HL-60/S4 treated with phorbol 12-myristate 13-acetate at 8.2 ng/mL for 4 days and 3 days (cell line): Measurements from ENCODE around the gene S100A8.
"Not testable (repeated sequence)": the region's sequence is repeated elsewhere in the genome, so short reads cannot be mapped to it uniquely, and the experiment has no call there.

Experiments
- in situ Hi-C: fragments of 300-500 bp; cut with MboI; formaldehyde crosslinking; loops from 2 replicates; pipeline ENCODE4 v1.15.0; 2022; ENCODE audit warnings: low sequenced_read_pairs

The S100A8 gene

DNA sequence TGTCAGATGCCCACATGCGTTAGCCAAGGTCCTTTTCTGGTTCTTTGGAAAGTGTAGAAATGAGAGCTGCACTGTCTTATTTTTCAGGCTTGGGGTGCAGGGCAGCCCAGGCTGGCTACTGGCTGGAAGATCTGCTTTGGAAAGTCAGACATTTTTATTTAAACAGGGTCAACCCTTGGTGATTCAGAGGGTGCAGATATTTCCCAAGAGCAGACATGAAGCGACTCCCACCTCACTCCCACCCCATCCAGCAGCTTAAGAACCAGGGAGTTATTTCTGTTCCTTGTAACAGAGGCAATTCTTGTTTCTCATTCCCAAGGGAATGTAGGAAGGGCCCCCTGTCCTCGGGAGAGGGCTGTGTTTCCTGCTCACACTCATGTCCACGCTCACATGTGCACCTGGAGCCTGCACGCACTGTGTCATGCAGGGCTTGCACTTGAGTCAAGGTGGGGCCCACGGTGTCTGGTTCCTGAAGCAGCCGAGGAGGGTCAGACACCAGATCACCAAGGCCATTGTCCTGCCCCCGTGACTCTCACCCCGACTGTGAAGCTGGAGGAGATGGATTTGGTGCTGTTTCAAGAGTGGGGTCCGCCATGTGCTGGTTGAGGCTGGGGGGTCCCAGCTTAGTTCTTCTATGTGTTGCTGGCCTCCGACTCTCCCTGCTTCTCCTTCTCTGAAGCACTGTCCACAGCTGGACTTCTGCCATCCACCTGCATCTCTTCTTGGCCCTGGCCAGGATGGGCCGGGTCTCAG is 26.4 kb upstream of the S100A8 start:
- in situ Hi-C loops = no loop called here

DNA sequence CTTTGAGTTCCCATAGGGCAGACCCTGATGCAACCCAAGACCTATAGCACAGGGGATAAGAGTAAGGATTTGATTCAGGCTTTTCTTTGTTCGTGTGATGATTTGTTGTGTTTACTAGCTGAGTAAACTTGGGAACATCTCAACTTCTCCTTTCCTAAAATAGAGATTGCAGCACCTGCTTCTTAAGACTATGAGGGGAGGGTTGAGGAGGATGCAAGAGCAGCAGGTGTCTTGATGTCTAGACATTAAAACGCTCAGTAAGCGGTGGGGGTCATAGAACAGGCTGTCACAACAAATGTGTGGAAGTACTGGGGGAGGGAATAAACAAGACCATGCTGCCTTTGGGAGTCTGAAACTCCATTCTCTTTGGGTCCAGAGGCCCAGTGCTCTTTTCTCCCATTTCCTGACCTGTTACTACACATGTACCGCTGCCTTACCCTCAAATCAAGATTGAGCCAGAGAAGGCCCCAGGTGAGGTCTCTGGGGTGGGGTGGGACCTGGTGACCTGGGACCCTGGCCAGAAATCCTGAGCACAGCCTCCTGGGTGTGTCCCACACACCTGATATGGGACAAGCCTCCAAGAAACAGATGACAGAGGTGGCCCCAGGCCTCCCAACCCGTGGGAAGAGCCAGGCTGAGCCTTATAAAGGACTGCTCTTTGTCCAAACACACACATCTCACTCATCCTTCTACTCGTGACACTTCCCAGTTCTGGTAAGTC is 25.1 kb upstream of the S100A8 start, which contains the start of gene S100A7A:
Gene S100A7A (plus strand): TSS at position 671 of the 721 bp plus-strand sequence. CDS start 1,563 bp downstream, outside the sequence.
- in situ Hi-C loops = no loop called here

DNA sequence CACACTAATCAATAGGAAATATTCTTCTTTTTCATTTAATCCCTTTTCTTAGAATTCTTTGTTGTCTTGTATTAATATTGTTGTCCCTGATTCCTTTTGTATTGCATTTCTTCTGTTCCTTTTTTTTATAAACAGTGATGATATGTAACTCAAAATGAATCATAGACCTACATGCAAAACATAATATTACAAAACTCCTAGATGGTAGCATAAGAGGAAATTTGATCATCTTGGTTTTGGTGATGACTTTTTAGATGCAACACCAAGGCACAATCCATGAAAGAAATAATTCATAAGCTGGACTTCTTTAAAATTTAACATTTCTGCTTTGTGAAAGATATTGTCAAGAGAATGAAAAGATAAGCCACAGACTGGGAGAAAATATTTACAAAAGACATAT is 23.1 kb upstream of the S100A8 start:
- in situ Hi-C loops = not testable (repeated sequence)

DNA sequence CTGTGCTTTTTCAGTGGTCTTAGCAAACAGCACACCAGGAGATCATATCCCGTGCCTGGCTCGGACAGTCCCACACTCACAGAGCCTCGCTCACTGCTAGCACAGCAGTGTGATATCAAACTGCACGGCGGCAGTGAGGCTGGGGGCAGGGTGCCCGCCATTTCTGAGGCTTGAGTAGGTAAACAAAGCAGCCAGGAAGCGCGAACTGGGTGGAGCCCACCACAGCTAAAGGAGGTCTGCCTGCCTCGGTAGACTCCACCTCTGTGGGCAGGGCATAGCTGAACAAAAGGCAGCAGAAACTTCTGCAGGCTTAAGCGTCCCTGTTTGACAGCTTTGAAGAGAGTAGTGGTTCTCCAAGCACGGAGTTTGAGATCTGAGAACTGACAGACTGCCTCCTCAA is 16.4 kb upstream of the S100A8 start:
- in situ Hi-C loops = not testable (repeated sequence)

DNA sequence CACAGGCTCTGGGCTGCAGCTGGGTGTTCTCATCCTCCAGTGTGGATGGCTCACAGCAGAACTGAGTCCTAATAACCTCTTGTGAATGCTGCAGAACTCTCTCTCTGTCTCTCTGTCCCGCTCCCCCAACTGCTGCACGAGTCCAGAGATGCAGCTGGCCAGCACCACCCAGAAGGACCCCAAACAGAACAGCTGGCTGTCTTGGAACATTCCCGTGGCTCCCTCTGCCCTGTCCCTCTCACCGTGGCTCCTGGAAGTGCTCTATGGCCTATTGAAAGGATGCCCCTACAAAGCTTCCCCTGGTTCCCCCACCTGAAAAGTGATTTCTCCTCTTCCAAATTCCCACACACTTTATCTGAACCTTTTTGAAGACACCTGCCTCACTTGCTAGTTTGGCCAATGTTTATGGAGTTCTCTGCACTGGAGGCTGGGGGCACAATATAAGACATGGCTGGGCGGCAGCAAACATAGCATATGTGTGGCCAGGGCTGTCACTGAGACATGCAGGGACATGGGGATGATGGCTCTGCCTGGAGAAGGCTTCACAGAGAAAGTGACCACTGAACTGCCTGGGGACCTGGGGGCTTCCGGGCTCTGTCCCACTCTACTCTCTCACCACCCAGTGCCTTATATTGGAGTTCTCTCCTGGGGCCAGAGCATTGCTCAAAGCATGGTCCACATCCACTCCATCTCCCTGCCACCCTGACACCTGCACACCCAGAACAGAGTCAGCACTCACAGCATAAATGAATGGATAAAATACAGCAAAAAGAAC is 15.1 kb upstream of the S100A8 start:
- in situ Hi-C loops = not testable (repeated sequence)

DNA sequence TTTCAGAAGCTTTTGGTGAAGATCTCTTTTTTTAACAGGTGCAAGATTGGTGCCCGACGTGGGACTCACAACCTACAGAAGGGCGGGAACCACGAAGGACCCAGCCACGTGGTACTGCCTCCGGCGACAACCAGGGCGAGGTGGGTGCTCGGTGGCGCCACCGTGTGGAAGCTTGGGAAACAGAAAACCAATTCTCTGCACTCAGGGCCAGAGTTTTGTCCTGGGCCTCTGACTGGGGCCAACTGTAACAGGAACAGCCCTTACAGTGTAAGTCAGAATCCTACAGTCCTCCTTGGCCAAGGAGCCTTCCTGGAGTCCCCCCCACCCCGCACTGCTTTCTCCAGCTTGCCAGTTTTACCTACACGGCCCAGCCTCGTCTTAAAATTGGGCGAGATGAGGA is 13.9 kb upstream of the S100A8 start:
- in situ Hi-C loops = no loop called here

DNA sequence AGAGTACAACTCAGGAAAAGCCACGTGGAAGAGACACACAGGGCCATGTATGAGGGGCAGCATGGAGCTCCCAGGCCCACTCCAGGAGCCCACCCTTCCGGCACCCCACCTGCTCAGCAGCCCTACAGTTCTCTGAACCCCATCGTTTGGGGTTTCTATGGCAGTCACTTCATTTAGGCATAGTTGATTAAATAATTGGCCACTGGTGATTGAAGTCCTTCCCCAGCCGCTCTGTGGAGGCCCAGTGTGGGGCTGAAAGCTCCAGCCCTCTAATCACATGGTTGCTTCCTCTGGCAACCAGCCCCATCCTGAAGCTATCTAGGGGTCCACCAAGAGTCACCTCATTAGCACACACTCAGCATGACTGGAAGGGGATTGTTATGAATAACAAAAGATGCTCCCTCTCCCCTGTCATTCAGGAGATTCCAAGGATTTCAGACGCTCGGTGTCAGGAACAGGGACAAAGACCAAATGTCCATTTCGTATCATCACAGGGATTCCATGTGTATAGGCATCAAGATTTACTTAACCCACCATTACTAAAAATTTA is 13.3 kb upstream of the S100A8 start:
- in situ Hi-C loops = no loop called here

DNA sequence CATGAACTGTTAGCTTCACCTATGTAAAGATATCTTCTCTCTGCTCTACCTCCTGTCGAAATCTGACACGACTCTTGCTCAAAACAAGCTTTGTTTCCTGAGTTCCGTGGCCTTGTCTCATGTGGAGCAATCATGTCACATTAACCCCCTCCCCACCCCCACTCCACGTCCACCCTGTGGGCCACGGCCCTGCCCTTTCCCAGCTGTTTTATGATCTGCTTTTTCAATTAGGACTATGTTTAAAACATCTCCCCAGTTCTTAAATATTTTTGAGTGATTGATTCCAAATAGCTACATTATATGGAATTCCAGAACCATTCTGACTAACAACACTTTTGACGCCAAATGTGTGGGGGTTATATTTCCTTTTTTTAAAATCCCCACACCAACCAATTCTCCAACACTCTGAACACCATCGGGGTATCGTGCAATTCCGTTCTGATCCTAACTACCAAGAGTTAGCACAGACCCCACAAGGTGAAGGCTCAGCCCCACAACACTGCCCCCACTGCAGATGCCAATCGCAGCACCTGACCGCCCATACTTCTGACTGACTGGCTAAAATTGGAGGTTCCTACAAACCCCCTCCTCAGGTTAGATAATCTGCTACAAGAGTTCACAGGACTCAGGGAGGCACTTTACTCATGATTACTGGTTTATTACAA is 12.7 kb upstream of the S100A8 start:
- in situ Hi-C loops = no loop called here

DNA sequence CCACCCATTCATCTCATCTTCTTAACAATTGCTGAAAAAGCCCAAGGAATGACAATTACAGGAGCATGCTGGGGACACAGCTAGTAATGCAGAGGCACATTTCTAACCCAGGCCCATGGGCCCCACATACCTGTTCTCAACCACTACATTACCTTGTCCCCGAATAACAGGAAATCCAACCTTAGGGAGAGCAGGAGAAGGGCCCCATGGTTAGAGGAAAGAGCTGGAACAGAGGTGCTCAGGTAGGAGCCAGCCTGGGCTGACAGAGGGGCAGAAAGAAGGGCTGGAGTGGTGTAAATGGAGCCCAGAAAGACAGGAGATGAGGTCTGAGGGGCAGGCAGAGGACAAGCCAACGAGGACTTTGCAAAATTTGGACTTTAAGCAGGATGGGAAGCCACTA is 11.4 kb upstream of the S100A8 start:
- in situ Hi-C loops = no loop called here

DNA sequence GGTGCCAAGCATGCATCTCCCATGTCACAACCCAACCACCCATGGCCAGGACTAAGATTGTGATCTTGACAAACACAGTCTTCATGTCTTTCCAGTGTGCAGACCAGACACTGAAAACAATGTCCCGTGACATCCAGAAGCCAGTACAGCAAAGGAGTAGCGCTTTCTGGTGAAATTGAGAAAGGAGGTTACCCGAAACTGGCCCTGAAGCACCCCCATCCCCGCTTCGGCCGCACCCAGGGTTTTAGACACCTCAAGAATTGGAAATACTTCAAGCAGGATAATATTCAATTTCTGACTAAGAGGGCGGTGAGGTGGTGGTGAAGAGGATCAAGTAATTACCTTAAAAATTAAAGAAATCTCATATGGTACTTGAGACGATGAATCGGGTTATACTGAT is 10.6 kb upstream of the S100A8 start:
- in situ Hi-C loops = no loop called here

DNA sequence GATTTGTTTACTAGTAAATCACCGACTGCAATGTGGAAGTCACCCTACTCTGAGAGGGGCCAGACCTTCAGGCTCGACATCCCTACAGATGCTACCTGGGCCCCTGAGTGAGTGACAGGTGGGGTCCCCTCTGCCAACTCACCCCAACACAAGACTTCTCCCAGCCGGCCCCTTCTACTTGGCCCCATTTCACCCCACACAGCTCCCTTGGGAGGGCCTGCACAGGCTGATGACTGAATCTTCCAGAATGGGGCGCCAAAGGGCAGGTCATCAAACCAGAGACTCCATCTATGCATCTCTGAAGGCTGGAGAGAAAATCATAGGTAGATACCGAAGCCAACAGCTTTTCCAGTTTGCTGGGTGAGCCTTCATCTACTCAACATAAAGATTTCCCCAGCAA is 9.4 kb upstream of the S100A8 start:
- in situ Hi-C loops = no loop called here

DNA sequence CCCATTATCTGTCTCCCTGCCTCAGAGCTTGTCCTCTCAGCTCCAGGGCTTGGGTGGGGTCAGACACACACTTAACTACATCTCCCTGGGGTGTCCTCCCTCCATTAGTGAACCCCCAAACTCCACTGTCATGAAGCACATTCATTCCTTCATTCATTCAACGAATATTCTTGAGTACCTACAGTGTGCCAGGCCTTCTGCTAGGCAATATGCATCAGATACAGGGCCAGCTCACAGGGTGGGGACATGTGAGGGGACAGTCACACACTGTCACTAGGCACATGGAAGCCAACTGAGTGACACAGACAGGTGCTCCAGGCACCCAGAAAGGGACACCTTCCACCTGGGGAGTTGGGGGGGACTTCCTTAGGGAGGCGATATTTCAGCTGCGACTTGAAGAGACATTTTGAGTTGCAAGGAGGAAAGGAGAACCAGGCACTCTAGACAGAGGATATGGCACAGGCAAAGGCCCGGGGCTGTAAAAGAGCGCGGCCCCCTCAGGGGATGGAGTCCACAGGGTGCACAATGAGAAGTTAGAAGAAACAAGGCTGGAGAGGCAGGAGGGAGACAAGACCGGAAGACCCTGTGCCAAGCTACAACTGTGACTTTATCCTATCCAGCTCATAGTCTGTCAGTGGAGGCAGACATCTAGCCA is 8.7 kb upstream of the S100A8 start:
- in situ Hi-C loops = no loop called here

DNA sequence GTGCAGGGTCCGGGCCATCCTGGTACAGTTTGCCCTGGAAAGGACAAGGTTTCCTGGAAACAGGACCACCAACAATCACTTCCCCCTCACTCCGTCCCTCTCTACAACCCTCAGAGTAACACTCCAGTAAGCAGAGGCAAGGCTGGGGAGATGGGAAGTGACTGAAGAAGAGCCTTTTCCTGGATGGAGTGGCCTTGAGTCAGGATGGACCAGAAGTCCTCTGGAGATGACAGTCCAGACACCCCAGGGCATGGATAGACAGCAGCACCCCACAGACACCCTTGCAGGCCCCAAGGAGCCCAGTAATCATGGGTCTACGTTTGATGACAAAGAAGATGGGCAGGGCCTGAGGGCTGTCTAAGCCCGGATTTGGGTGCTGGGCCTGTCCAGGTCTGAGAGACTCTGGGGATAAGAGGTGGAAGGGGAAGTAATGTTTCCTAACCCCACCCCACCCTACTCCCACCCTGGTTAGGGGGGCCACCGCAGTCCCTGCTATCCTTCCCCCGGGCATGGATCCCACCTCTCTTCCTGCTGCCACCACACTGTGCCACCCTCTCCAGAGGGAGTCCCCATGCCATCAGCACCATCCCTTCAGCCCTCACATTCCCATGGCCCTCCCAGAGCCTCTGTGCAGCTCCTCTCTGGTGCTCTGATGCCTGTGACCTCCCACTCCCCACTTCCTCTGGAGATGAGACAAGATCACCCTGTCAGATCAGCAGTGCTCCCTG is 7.2 kb upstream of the S100A8 start:
- in situ Hi-C loops = no loop called here

DNA sequence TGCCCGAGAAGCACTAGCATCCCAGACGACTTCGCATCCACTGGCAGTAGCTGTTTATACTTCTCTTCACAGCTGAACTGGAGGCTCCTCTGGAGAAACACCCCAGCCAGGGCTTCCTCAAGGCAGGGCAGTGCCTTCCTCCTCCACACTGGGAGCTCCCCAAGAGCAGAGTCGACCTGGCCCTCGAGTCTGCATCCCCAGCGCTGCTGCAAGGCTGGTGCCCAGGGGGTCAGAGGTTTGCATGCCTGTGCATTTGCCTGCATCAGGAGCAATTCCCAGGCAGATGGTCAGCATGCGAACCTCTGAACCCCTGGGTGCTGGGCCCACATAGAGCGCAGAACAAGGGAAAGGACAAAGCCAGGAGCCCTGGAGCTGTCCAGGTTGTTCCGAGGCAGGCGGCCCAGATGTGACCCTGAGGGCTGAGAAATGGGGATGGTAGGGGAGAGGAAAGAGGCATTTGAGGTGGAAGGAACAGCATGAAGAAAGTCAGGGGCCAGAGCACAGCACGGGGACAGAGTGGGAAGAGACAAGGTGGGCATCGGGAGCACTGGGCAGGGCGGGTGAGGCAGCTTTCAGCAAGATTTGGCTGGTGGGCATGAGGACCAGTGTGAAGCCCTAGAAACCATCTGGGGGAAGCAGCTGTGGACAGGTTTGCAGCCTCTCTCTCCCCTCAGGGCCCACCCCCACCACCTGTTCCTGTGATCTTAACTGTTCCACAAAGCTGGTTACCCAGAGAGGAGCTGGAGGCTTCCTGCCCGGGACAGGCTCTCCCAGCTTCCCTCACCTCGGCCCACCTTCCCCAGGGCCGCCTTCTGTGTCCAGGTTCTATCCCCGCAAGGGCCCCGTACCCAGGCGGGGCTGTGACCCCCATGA is 6.4 kb upstream of the S100A8 start:
- in situ Hi-C loops = no loop called here

DNA sequence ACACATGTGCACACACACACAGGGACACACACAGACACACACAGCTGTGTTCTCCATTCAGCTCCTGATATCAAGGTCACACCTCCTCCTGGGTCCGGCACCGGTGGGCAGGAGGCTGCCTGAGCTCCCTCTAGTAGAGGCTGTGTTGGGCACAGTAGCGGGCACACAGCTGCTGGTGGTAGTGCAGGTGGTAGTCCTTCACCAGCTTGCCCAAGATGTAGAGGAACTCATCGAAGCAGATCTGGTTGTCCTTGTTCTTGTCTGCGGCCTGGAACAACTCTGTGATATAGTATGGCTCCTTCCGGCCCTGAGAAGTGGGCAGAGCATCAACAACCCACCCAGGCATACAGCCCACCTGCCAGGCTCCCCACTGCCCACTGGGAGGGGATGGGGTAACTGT is 5.6 kb upstream of the S100A8 start:
- in situ Hi-C loops = no loop called here

DNA sequence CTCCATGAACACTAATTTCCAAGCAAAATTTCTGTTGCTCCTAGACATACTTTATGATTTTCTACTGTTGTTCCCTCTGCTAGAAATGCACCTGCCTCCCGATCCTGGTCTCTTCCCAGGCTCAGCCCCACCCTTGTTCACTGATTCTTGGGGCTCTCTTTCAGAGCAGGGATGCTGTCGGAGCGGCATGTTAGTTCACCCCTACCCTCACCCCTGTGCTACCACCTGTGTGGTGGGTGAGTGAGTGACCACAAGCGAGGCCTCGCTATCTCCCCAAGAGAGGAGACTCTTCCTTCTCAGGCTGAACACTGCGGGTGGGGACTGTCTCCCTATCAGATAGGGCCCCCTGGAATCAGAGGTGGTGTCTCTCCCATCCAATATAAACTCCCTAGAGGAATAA is 4.9 kb upstream of the S100A8 start:
- in situ Hi-C loops = no loop called here

DNA sequence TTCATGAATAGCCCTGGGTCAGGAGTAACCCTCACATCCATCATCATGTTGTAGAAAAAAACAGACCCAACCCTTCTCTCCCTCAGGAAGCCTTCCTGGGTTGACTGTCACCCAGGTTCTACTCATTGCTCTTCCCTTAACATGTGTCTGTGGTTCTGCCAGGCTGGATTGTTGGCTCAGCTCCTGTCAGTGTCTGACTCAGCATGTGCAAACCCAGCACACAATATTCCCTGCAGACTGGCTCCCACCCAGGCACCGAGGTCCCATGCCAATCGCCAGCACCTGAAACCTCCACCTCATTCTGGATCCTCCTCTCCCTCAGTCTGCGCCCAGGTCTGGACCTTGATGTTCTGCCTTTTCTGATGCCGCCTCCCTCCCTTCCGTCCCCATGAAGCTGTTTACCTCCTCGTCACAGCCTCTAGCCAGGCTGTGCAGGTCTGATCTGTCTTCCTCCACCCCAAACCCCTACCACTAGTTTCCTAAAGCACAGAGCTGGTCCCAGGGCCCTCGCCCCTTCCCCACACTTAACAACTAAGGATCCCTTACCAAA is 4.3 kb upstream of the S100A8 start:
- in situ Hi-C loops = no loop called here

DNA sequence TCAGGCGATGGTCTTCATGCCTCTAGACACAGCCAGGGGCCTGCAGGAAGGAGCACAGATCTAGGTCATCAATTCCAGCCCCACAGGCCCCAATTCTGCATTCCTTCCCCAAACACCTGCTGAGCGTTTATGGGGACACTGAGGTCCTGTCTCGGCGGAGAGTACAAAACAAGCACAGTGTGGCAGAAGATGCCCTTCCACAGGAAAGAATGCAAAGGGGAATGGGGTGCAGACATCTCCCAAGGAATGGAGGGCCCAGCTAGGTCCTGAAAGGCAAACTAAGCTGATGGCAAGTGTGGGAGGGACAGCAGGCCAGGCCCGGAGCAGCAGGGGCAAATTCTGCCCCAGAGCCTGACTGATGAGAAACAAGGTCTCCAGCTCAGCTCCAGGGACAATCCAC is 3.5 kb upstream of the S100A8 start:
- in situ Hi-C loops = no loop called here
